ENCODE results near the gene SIPA1L3.

Gene SIPA1L3

DNA sequence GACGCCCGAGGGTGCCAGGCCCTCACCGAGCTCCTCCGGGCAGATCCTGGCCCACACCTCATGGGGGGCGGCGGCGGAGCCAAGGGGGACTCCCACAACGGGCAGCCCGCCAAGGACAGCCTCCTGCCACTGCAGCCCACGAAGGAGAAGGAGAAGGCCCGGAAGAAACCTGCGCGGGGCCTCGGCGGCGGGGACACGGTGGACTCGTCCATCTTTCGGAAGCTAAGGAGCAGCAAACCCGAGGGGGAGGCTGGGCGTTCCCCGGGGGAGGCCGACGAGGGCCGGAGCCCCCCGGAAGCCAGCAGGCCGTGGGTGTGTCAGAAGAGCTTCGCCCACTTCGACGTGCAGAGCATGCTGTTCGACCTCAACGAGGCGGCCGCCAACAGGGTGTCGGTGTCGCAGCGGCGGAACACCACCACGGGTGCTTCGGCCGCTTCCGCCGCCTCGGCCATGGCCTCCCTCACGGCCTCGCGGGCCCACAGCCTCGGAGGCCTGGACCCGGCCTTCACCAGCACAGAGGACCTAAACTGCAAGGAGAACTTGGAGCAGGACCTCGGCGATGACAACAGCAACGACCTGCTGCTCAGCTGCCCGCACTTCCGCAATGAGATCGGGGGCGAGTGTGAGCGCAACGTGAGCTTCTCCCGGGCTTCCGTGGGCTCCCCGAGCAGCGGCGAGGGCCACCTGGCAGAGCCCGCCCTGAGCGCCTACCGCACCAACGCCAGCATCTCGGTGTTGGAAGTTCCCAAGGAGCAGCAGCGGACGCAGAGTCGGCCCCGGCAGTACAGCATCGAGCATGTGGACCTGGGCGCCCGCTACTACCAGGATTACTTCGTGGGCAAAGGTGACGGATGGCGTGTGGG, 175.5 kb downstream of the SIPA1L3 start:
- no peak for TF ChIP-seq CREB1 (IDR thresholded peaks at IDR 0.05; ENCODE audit: low read depth)
- TF ChIP-seq, protein P1, sequence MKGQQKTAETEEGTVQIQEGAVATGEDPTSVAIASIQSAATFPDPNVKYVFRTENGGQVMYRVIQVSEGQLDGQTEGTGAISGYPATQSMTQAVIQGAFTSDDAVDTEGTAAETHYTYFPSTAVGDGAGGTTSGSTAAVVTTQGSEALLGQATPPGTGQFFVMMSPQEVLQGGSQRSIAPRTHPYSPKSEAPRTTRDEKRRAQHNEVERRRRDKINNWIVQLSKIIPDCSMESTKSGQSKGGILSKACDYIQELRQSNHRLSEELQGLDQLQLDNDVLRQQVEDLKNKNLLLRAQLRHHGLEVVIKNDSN (IDR thresholded peaks at IDR 0.05) = no peak
- TF ChIP-seq CEBPB (IDR thresholded peaks at IDR 0.05) = no peak
- TF ChIP-seq TCF12 (IDR thresholded peaks at IDR 0.05; ENCODE audit: low read depth) = no peak
- TF ChIP-seq TEAD4 (IDR thresholded peaks at IDR 0.05) = no peak
- TF ChIP-seq EGR1 (IDR thresholded peaks at IDR 0.05) = no peak
- TF ChIP-seq, protein P2, sequence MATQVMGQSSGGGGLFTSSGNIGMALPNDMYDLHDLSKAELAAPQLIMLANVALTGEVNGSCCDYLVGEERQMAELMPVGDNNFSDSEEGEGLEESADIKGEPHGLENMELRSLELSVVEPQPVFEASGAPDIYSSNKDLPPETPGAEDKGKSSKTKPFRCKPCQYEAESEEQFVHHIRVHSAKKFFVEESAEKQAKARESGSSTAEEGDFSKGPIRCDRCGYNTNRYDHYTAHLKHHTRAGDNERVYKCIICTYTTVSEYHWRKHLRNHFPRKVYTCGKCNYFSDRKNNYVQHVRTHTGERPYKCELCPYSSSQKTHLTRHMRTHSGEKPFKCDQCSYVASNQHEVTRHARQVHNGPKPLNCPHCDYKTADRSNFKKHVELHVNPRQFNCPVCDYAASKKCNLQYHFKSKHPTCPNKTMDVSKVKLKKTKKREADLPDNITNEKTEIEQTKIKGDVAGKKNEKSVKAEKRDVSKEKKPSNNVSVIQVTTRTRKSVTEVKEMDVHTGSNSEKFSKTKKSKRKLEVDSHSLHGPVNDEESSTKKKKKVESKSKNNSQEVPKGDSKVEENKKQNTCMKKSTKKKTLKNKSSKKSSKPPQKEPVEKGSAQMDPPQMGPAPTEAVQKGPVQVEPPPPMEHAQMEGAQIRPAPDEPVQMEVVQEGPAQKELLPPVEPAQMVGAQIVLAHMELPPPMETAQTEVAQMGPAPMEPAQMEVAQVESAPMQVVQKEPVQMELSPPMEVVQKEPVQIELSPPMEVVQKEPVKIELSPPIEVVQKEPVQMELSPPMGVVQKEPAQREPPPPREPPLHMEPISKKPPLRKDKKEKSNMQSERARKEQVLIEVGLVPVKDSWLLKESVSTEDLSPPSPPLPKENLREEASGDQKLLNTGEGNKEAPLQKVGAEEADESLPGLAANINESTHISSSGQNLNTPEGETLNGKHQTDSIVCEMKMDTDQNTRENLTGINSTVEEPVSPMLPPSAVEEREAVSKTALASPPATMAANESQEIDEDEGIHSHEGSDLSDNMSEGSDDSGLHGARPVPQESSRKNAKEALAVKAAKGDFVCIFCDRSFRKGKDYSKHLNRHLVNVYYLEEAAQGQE (IDR thresholded peaks at IDR 0.05; ENCODE audit: low read depth) = no peak
- TF ChIP-seq NFIC (IDR thresholded peaks at IDR 0.05) = no peak
- TF ChIP-seq ZBTB7A (IDR thresholded peaks at IDR 0.05; ENCODE audit: low read depth) = no peak
- no peak for TF ChIP-seq YY1 (IDR thresholded peaks at IDR 0.05; ENCODE audit: low read depth)
- TF ChIP-seq TAF1 (IDR thresholded peaks at IDR 0.05; ENCODE audit: low read depth) = no peak
- no peak for TF ChIP-seq RAD21 (IDR thresholded peaks at IDR 0.05; ENCODE audit: low read depth)
- TF ChIP-seq, protein P3, sequence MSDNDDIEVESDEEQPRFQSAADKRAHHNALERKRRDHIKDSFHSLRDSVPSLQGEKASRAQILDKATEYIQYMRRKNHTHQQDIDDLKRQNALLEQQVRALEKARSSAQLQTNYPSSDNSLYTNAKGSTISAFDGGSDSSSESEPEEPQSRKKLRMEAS (IDR thresholded peaks at IDR 0.05) = no peak
- TF ChIP-seq EP300 (IDR thresholded peaks at IDR 0.05; ENCODE audit: borderline replicate concordance) = no peak

DNA sequence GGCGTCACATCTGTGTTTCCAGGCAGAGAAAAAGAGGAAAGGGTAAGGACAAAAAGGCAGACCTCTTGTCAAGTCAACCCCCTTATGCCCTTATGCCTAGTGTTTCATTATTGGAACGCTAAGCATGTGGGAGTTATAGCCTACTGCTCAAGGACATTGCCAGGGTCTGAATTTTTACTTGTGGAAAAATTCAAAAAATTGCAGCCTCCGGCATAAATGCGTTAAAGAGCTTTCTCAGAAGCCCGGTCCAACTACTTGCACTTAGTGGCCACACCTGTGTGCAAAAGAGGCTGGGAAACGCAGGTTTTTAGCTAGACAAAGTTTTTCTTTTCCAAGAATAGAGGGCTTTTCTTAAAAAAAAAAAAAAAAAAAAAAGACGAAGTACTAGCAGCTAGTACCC, 177.2 kb downstream of the SIPA1L3 start:
- TF ChIP-seq NFIC (IDR thresholded peaks at IDR 0.05) = no peak
- no peak for TF ChIP-seq CEBPB (IDR thresholded peaks at IDR 0.05)
- TF ChIP-seq TEAD4 (IDR thresholded peaks at IDR 0.05) = no peak
- TF ChIP-seq, protein P2 (IDR thresholded peaks at IDR 0.05; ENCODE audit: low read depth) = no peak
- TF ChIP-seq TCF12 (IDR thresholded peaks at IDR 0.05; ENCODE audit: low read depth) = no peak
- TF ChIP-seq ZBTB7A (IDR thresholded peaks at IDR 0.05; ENCODE audit: low read depth) = no peak
- TF ChIP-seq FOXM1 (IDR thresholded peaks at IDR 0.05; ENCODE audit: borderline replicate concordance, low read depth) = no peak
- no peak for TF ChIP-seq YY1 (IDR thresholded peaks at IDR 0.05; ENCODE audit: low read depth)
- no peak for TF ChIP-seq CREB1 (IDR thresholded peaks at IDR 0.05; ENCODE audit: low read depth)
- TF ChIP-seq RAD21 (IDR thresholded peaks at IDR 0.05; ENCODE audit: low read depth) = no peak

DNA sequence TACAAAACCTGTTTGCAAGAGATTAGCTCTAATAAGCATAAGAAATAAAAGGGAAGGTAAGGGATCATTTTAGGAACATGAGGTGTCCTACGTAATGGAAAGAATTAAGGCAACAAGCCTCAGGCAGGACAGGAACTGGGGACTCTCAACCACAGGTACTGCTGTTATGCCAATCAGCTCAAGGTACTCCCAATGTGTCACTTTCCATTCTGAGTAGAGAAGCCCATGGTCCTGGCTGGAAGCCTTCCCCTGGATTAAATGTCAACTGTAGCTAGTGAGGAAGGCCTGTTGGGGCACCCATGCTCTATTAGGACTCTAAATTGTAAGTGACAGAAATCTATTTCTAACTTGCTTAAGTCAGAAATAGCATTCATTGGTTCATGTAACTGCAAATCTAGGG, 182.4 kb downstream of the SIPA1L3 start:
- TF ChIP-seq NFIC (IDR thresholded peaks at IDR 0.05) = no peak
- no peak for TF ChIP-seq ZBTB7A (IDR thresholded peaks at IDR 0.05; ENCODE audit: low read depth)
- no peak for TF ChIP-seq EGR1 (IDR thresholded peaks at IDR 0.05)
- no peak for TF ChIP-seq YY1 (IDR thresholded peaks at IDR 0.05; ENCODE audit: low read depth)
- TF ChIP-seq EP300 (IDR thresholded peaks at IDR 0.05; ENCODE audit: borderline replicate concordance) = no peak
- TF ChIP-seq, protein P3 (IDR thresholded peaks at IDR 0.05) = no peak
- TF ChIP-seq, protein P1 (IDR thresholded peaks at IDR 0.05) = no peak
- TF ChIP-seq TAF1 (IDR thresholded peaks at IDR 0.05; ENCODE audit: low read depth) = no peak
- TF ChIP-seq CREB1 (IDR thresholded peaks at IDR 0.05; ENCODE audit: low read depth) = no peak
- TF ChIP-seq RAD21 (IDR thresholded peaks at IDR 0.05; ENCODE audit: low read depth) = no peak
- no peak for TF ChIP-seq FOXM1 (IDR thresholded peaks at IDR 0.05; ENCODE audit: borderline replicate concordance, low read depth)
- TF ChIP-seq TCF12 (IDR thresholded peaks at IDR 0.05; ENCODE audit: low read depth) = no peak
- no peak for TF ChIP-seq CEBPB (IDR thresholded peaks at IDR 0.05)
- no peak for TF ChIP-seq TEAD4 (IDR thresholded peaks at IDR 0.05)
- TF ChIP-seq, protein P2 (IDR thresholded peaks at IDR 0.05; ENCODE audit: low read depth) = no peak

DNA sequence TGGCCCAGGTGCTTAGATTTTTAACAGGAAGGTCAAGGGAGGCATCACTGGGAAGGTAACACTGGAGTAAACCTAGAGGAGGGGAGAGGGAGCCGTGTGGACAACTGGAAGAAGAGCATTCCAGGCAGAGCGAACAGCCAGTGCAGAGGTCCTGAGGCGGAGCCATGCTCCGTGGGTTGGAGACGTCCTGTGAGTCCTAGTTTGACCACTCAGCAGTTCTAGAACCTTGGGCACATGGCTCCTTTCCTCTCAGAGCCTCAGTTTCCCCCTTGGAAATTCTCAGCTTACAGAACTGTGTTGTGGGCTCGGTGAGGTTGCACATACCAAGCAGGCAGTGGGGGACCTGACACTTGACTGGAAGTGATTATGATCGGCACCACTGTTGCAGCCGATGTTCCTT, 186.1 kb downstream of the SIPA1L3 start:
- TF ChIP-seq TCF12 (IDR thresholded peaks at IDR 0.05; ENCODE audit: low read depth) (no peak), CREB1 (IDR thresholded peaks at IDR 0.05; ENCODE audit: low read depth) (no peak), RAD21 (IDR thresholded peaks at IDR 0.05; ENCODE audit: low read depth) (no peak), TAF1 (IDR thresholded peaks at IDR 0.05; ENCODE audit: low read depth) (no peak), EP300 (IDR thresholded peaks at IDR 0.05; ENCODE audit: borderline replicate concordance) (no peak), YY1 (IDR thresholded peaks at IDR 0.05; ENCODE audit: low read depth) (no peak), EGR1 (IDR thresholded peaks at IDR 0.05) (no peak)
- TF ChIP-seq, protein P3 (IDR thresholded peaks at IDR 0.05) = no peak

Measured in Ishikawa (cell line).